ENCODE data around the gene PPP2R5C.

DNA sequence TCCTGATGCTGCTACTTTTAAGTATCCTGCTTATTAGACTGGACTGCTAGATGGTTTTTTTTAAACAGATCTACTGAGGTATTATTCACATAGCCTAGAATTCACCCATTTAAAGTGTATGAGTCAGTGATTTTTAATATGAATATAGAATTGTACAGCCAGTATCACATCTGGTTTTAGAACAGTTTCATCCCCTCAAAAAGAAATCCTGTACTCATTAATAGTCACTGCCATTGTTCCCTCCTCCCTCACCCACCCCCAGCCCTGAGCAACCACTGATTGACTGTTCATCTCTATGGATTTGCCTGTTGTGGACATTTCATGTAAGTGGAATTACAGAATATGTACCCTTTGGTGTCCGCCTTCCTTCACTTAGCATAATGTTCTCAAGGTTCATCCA lies 98.4 kb downstream of the PPP2R5C start:
- TF ChIP-seq, protein P1, sequence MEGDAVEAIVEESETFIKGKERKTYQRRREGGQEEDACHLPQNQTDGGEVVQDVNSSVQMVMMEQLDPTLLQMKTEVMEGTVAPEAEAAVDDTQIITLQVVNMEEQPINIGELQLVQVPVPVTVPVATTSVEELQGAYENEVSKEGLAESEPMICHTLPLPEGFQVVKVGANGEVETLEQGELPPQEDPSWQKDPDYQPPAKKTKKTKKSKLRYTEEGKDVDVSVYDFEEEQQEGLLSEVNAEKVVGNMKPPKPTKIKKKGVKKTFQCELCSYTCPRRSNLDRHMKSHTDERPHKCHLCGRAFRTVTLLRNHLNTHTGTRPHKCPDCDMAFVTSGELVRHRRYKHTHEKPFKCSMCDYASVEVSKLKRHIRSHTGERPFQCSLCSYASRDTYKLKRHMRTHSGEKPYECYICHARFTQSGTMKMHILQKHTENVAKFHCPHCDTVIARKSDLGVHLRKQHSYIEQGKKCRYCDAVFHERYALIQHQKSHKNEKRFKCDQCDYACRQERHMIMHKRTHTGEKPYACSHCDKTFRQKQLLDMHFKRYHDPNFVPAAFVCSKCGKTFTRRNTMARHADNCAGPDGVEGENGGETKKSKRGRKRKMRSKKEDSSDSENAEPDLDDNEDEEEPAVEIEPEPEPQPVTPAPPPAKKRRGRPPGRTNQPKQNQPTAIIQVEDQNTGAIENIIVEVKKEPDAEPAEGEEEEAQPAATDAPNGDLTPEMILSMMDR (IDR thresholded peaks at IDR 0.05): no peak
- no peak for TF ChIP-seq POLR2A (IDR thresholded peaks at IDR 0.05)
